ENCODE data around the gene MECR. TPM values are rescaled to one million over a fixed set of nuclear protein-coding genes. Genes with fewer than 3 reads are reported as not detected.
"Not testable (repeated sequence)": the region's sequence is repeated elsewhere in the genome, so short reads cannot be mapped to it uniquely, and the experiment has no call there.

The MECR gene
- polyA plus RNA-seq, 2 donors = 11.8 to 19.6 TPM

- Histone ChIP-seq H3K27me3 (ENCODE audit: control insufficient read depth in 1 of 2, insufficient read depth in 2 of 2, low read length in 2 of 2) (no peaks in the 10 kb centered on the region), H3K9me3 (ENCODE audit: control insufficient read depth in 2 of 2, insufficient read depth in 1 of 2, low read depth in 1 of 2, low read length in 1 of 2) (no peaks in the 10 kb centered on the region), H3K36me3 (ENCODE audit: control insufficient read depth in 2 of 2, insufficient read depth in 2 of 2, low read length in 1 of 2) (peaks cover 10 to 40% of the 10 kb centered on the region in 2 donors), H3K4me1 (ENCODE audit: control insufficient read depth in 2 of 2, insufficient read depth in 2 of 2, low read length in 1 of 2) (no peaks in the 10 kb centered on the region), H3K4me3 (ENCODE audit: low read depth in 1 of 2, low read length in 2 of 2) (no peak overlapping the region), H3K27ac (ENCODE audit: low read depth in 2 of 2, low read length in 1 of 2) (no peak overlapping the region)
- 87 to 89% methylated on average over 8 of the region's 8 CpGs for WGBS, 2 donors
Measured at GRCh38 chr1:29152046-29152805, 78.5 kb downstream of the MECR start.

GRCh38 chr1:29150346-29150745, 80.4 kb downstream of the MECR start:
- H3K27ac ChIP-seq (ENCODE audit: low read depth in 2 of 2, low read length in 1 of 2); H3K4me1 ChIP-seq (ENCODE audit: control insufficient read depth in 2 of 2, insufficient read depth in 2 of 2, low read length in 1 of 2); H3K27me3 ChIP-seq (ENCODE audit: control insufficient read depth in 1 of 2, insufficient read depth in 2 of 2, low read length in 2 of 2); H3K9me3 ChIP-seq (ENCODE audit: control insufficient read depth in 2 of 2, insufficient read depth in 1 of 2, low read depth in 1 of 2, low read length in 1 of 2); H3K4me3 ChIP-seq (ENCODE audit: low read depth in 1 of 2, low read length in 2 of 2): not testable (repeated sequence)
- H3K36me3 ChIP-seq (ENCODE audit: control insufficient read depth in 2 of 2, insufficient read depth in 2 of 2, low read length in 1 of 2) = peaks cover 10 to 37% of the 10 kb centered on the region in 2 donors
- 97% methylated on average over 9 of the region's 9 CpGs for WGBS, 2 donors

- 92 to 95% methylated on average over 35 of the region's 35 CpGs for WGBS, 2 donors
- Histone ChIP-seq H3K27ac (ENCODE audit: low read depth in 2 of 2, low read length in 1 of 2) (no peak overlapping the region), H3K27me3 (ENCODE audit: control insufficient read depth in 1 of 2, insufficient read depth in 2 of 2, low read length in 2 of 2) (no peaks in the 10 kb centered on the region), H3K36me3 (ENCODE audit: control insufficient read depth in 2 of 2, insufficient read depth in 2 of 2, low read length in 1 of 2) (peaks cover 10 to 37% of the 10 kb centered on the region in 2 donors), H3K9me3 (ENCODE audit: control insufficient read depth in 2 of 2, insufficient read depth in 1 of 2, low read depth in 1 of 2, low read length in 1 of 2) (no peaks in the 10 kb centered on the region), H3K4me3 (ENCODE audit: low read depth in 1 of 2, low read length in 2 of 2) (no peak overlapping the region), H3K4me1 (ENCODE audit: control insufficient read depth in 2 of 2, insufficient read depth in 2 of 2, low read length in 1 of 2) (no peaks in the 10 kb centered on the region)
Measured at GRCh38 chr1:29148656-29149491, 81.9 kb downstream of the MECR start.

GRCh38 chr1:29145739-29146437, 84.8 kb downstream of the MECR start:
- no peaks in the 10 kb centered on the region for H3K4me1 ChIP-seq (ENCODE audit: control insufficient read depth in 2 of 2, insufficient read depth in 2 of 2, low read length in 1 of 2)
- H3K27ac ChIP-seq (ENCODE audit: low read depth in 2 of 2, low read length in 1 of 2) = no peak overlapping the region
- no peaks in the 10 kb centered on the region for H3K9me3 ChIP-seq (ENCODE audit: control insufficient read depth in 2 of 2, insufficient read depth in 1 of 2, low read depth in 1 of 2, low read length in 1 of 2)
- H3K4me3 ChIP-seq (ENCODE audit: low read depth in 1 of 2, low read length in 2 of 2) = no peak overlapping the region
- H3K27me3 ChIP-seq (ENCODE audit: control insufficient read depth in 1 of 2, insufficient read depth in 2 of 2, low read length in 2 of 2) = no peaks in the 10 kb centered on the region
- WGBS, 2 donors = 59 to 65% methylated on average over 8 of the region's 8 CpGs
- H3K36me3 ChIP-seq (ENCODE audit: control insufficient read depth in 2 of 2, insufficient read depth in 2 of 2, low read length in 1 of 2) = peaks cover 7 to 26% of the 10 kb centered on the region in 2 donors

- Histone ChIP-seq H3K36me3 (ENCODE audit: control insufficient read depth in 2 of 2, insufficient read depth in 2 of 2, low read length in 1 of 2) (peaks cover 7 to 14% of the 10 kb centered on the region in 2 donors), H3K4me1 (ENCODE audit: control insufficient read depth in 2 of 2, insufficient read depth in 2 of 2, low read length in 1 of 2) (no peaks in the 10 kb centered on the region), H3K27ac (ENCODE audit: low read depth in 2 of 2, low read length in 1 of 2) (no peak overlapping the region), H3K27me3 (ENCODE audit: control insufficient read depth in 1 of 2, insufficient read depth in 2 of 2, low read length in 2 of 2) (no peaks in the 10 kb centered on the region), H3K4me3 (ENCODE audit: low read depth in 1 of 2, low read length in 2 of 2) (no peak overlapping the region), H3K9me3 (ENCODE audit: control insufficient read depth in 2 of 2, insufficient read depth in 1 of 2, low read depth in 1 of 2, low read length in 1 of 2) (no peaks in the 10 kb centered on the region)
- WGBS, 2 donors = 82 to 95% methylated on average over 2 of the region's 2 CpGs
Measured at GRCh38 chr1:29144178-29144577, 86.6 kb downstream of the MECR start.

- H3K9me3 ChIP-seq (ENCODE audit: control insufficient read depth in 2 of 2, insufficient read depth in 1 of 2, low read depth in 1 of 2, low read length in 1 of 2) = no peaks in the 10 kb centered on the region
- no peaks in the 10 kb centered on the region for H3K27me3 ChIP-seq (ENCODE audit: control insufficient read depth in 1 of 2, insufficient read depth in 2 of 2, low read length in 2 of 2)
- no peak overlapping the region for H3K4me3 ChIP-seq (ENCODE audit: low read depth in 1 of 2, low read length in 2 of 2)
- no peaks in the 10 kb centered on the region for H3K36me3 ChIP-seq (ENCODE audit: control insufficient read depth in 2 of 2, insufficient read depth in 2 of 2, low read length in 1 of 2)
- WGBS, 2 donors = 79 to 88% methylated on average over 2 of the region's 2 CpGs
- H3K27ac ChIP-seq (ENCODE audit: low read depth in 2 of 2, low read length in 1 of 2) = no peak overlapping the region
- H3K4me1 ChIP-seq (ENCODE audit: control insufficient read depth in 2 of 2, insufficient read depth in 2 of 2, low read length in 1 of 2) = no peaks in the 10 kb centered on the region
Measured at GRCh38 chr1:29142714-29143113, 88.0 kb downstream of the MECR start.

Other genes with a start within 250 kb of the MECR start
- gene TMEM200B, start 107.0 kb downstream of the MECR start, polyA plus RNA-seq = 1 to 10 TPM; 2.1 to 3.9 TPM
- gene SRSF4, start 49.0 kb downstream of the MECR start, polyA plus RNA-seq = 10 to 100 TPM; 50.8 to 71.0 TPM
- gene PTPRU, start 5.6 kb upstream of the MECR start, polyA plus RNA-seq = 1 to 10 TPM; 3.7 to 4.0 TPM